Osteocyte (in vitro differentiated cells): Measurements from ENCODE around the gene MEGF6. TPM values are rescaled to one million over a fixed set of nuclear protein-coding genes. Genes with fewer than 3 reads are reported as not detected.
A peak's percentile ranks its signal among the peaks of the same experiment; 100 is the strongest.

Experiments
- DNase-seq: peaks from one replicate; pipeline ENCODE4 v3.0.0; 2021; ENCODE audit warnings: mixed read lengths; ENCODE audit not compliant: unreplicated experiment; ENCODE audit errors: extremely low spot score
- H3K27ac Mint-ChIP-seq: one replicate; pipeline ENCODE4 v1.8.0; 2021; ENCODE audit warnings: mild to moderate bottlenecking, mixed read lengths; ENCODE audit not compliant: unreplicated experiment
- H3K27me3 Mint-ChIP-seq: one replicate; pipeline ENCODE4 v1.8.0; 2021; ENCODE audit warnings: mixed read lengths; ENCODE audit not compliant: unreplicated experiment
- H3K36me3 Mint-ChIP-seq: one replicate; pipeline ENCODE4 v1.8.0; 2021; ENCODE audit warnings: mixed read lengths; ENCODE audit not compliant: unreplicated experiment
- H3K4me1 Mint-ChIP-seq: one replicate; pipeline ENCODE4 v1.8.0; 2021; ENCODE audit warnings: mixed read lengths; ENCODE audit not compliant: unreplicated experiment
- H3K4me3 Mint-ChIP-seq: one replicate; pipeline ENCODE4 v1.8.0; 2021; ENCODE audit warnings: mild to moderate bottlenecking, moderate library complexity, mixed read lengths; ENCODE audit not compliant: unreplicated experiment
- H3K9me3 Mint-ChIP-seq: one replicate; pipeline ENCODE4 v1.8.0; 2021; ENCODE audit warnings: mixed read lengths; ENCODE audit not compliant: unreplicated experiment
- CTCF ChIP-seq: fragments of 200-600 bp; sonication (generic); IDR thresholded peaks from 2 replicates; pipeline ENCODE4 v1.5.0; 2021; ENCODE audit warnings: antibody characterized with exemption, mild to moderate bottlenecking, moderate library complexity
- total RNA-seq: library from RNA; stranded (reverse); gene quantifications from 2 replicates; pipeline ENCODE4 v1.2.1, GENCODE V29; 2021

MEGF6 gene
- total RNA-seq, 1 donor from 2014 or later: 255 TPM

- DNase-seq: no peak
- Mint-ChIP-seq H3K27ac (no peak overlapping the region), H3K27me3 (no peaks in the 10 kb centered on the region), H3K4me1 (peaks cover 8% of the 10 kb centered on the region), H3K36me3 (peaks cover 21% of the 10 kb centered on the region), H3K4me3 (no peak overlapping the region), H3K9me3 (no peaks in the 10 kb centered on the region)
- TF ChIP-seq CTCF: no peak
Observed at GRCh38 chr1:3629561-3630160, 18.4 kb upstream of the MEGF6 start.

- TF ChIP-seq CTCF: no peak
- peaks cover 17% of the 10 kb centered on the region for H3K36me3 Mint-ChIP-seq
Observed at GRCh38 chr1:3628445-3628844, 17.1 kb upstream of the MEGF6 start.

GRCh38 chr1:3627515-3628253 is 16.4 kb upstream of the MEGF6 start:
- DNase-seq: no peak
- no peak overlapping the region for H3K27ac Mint-ChIP-seq
- H3K36me3 Mint-ChIP-seq: peaks cover 13% of the 10 kb centered on the region
- H3K4me1 Mint-ChIP-seq: peaks cover 27% of the 10 kb centered on the region
- H3K4me3 Mint-ChIP-seq: no peak overlapping the region
- TF ChIP-seq CTCF: no peak
- no peaks in the 10 kb centered on the region for H3K27me3 Mint-ChIP-seq
- no peaks in the 10 kb centered on the region for H3K9me3 Mint-ChIP-seq

More at GRCh38 chr1:3628445-3628844, 17.1 kb upstream of the MEGF6 start:
- H3K4me1 Mint-ChIP-seq: peaks cover 20% of the 10 kb centered on the region
- no peak overlapping the region for H3K27ac Mint-ChIP-seq
- no peaks in the 10 kb centered on the region for H3K27me3 Mint-ChIP-seq
- no peaks in the 10 kb centered on the region for H3K9me3 Mint-ChIP-seq
- no peak for DNase-seq
- no peak overlapping the region for H3K4me3 Mint-ChIP-seq

GRCh38 chr1:3626025-3626424 is 14.7 kb upstream of the MEGF6 start:
- Mint-ChIP-seq H3K27me3 (no peaks in the 10 kb centered on the region), H3K36me3 (peaks cover 13% of the 10 kb centered on the region), H3K4me3 (peak overlapping the region; percentile 93), H3K27ac (no peak overlapping the region), H3K9me3 (no peaks in the 10 kb centered on the region), H3K4me1 (peaks cover 30% of the 10 kb centered on the region)
- DNase-seq: no peak
- TF ChIP-seq CTCF: no peak

GRCh38 chr1:3625151-3625907 is 14.0 kb upstream of the MEGF6 start:
- Mint-ChIP-seq H3K4me3 (peak overlapping the region; percentile 93), H3K9me3 (no peaks in the 10 kb centered on the region), H3K27ac (no peak overlapping the region), H3K36me3 (peaks cover 13% of the 10 kb centered on the region), H3K4me1 (peaks cover 30% of the 10 kb centered on the region), H3K27me3 (no peaks in the 10 kb centered on the region)
- no peak for TF ChIP-seq CTCF
- DNase-seq: no peak
